Stimulated activated CD8-positive, alpha-beta memory T cell treated with anti-CD3 and anti-CD28 coated beads, Interleukin-12 subunit alpha, Interleukin-12 subunit beta, amount 100 ng/mL, for 24 hours (primary cell): ENCODE results near the gene NEO1.
"Not testable (repeated sequence)": the region's sequence is repeated elsewhere in the genome, so short reads cannot be mapped to it uniquely, and the experiment has no call there.

ENCODE experiments used
- DNase-seq: peaks from one replicate; pipeline ENCODE4 v3.0.0-alpha.2; 2020; ENCODE audit errors: extremely low read depth

The NEO1 gene

GRCh38 chr15:73212424-73212823 is 160.2 kb downstream of the NEO1 start:
- DNase-seq = no peak

- not testable (repeated sequence) for DNase-seq
Observed at GRCh38 chr15:73221450-73221849, 169.2 kb downstream of the NEO1 start.

DNA sequence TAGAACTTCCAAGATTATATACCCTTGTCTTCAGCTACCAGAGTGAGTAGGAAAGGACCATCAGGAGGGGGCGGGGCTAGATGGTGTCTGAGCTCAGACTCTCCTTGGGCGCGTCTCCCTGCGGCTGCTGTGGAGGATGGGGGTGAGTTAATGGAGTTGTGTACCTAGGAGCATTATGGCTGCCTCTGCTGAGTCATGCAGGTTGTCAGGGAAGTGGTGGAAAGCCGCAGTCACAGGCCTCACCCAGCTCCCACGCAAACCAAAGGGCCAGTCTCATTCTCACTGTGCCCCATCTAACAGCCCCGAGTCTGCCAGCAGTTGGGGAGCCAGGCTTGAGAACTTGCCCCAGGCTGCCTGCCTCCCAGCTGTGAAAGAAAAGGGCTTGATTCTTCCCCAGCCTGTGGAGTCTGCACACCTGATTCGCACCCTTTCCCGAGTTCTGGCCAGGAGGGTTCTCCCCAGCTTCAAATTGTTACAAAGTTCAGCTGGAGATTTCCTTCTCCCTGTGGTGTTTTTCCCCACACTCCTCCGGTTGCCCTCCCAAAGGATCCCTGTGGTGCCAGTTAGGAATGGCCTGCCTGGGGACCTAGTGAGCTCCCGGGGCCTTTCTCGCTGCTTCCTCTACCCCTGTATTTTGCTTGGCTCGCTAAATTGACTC is 173.2 kb downstream of the NEO1 start:
- DNase-seq = no peak

DNA sequence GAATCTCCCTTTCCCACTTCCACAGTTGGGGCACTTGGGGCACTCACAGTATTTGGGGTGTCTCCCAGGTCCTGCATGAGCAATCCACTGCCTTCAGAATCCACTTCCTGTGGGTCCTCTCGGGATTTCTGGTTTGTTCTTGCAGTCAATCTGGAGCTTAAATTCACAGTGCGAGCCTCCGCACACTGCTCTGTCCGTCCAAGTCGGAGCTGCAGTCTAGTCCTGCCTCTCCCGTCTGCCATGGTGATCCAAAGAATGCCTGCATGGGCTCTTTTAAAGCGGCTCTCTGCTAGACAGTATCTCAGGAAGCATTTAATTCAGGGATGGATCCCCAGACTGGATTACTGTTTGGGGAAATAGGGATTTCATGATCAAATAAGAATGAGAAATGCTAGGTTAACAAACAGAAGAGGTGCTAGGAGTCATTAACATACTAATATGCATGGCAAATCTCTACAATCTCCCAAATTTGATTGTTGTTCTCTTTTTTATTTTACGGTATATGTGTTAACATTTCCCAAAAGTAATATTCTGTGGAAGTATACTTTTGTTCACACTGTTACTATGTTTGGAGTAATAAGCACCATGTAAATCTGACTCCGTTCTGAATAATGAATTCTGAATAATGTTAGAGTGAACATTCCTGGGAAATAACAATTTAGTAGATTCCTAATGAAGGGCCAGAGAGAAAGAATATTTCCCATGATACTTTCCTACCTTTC is 174.0 kb downstream of the NEO1 start:
- DNase-seq = no peak

DNA sequence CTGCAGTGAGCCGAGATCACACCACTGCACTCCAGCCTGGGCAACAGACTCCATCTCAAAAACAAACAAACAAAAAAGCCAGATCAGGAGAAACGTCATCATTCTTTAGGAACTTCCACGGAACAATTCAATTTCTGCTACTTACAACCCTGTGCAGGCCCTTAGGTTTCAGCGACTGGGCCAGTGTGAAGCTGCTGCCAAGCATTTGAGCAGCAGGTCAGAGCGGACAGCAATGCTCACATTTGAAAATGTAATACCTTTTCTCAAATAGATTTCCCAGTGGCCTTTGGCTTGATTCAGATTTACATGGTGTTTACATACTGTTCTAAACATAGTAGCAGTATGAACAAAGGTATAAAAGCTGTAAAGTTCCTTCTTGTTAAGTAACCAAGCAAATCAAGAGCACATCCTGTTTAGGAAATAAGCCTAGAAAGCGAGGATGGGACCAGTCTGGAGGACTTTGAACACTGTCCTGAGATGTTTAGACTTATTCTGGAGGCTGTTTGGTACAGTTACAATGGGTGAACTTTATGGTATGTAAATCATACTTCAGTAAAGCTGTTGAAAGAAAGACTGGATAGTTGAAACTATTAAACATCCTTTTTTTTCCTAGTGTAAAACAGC is 175.3 kb downstream of the NEO1 start:
- DNase-seq = no peak

- no peak for DNase-seq
Observed at GRCh38 chr15:73228128-73228646, 175.9 kb downstream of the NEO1 start.

- no peak for DNase-seq
Observed at GRCh38 chr15:73231661-73232419, 179.6 kb downstream of the NEO1 start.

DNA sequence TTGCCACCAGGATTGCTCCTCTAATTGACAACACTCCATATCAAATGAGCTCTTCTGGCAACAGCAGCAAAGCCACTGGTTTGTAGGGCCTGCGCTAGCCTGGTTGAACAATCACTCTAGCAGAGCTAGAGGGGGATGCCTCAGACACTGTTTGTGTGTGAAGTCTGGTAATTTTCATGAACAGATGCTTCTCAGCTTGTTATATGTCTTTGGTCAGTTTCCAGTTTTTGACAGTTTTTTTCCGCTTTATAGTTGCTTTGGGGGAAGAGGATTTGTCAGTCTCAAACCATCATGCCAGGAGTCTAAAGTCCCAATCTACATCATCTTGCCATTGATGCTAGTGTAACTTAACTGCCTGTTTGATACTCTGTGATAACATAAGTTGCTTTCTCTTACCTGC is 180.5 kb downstream of the NEO1 start:
- no peak for DNase-seq

DNA sequence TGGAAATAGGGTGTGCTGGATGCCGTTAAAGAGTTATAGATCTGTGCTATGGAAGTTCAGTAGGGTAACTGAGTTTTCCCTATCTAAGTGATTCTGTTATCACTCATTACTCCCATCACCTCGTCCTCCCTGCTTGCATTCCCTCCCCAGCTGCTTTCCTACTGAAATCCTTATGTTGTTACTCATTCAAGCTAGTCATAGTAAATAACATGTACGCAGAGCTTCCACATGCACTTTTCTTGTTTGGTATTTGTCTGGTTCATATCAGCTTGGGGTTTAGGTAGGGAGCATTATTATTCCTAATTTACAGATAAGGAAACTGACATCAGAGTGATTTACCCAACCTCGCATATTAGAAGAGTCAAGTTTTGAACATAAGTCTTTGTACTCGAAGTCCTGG is 181.4 kb downstream of the NEO1 start:
- no peak for DNase-seq

DNA sequence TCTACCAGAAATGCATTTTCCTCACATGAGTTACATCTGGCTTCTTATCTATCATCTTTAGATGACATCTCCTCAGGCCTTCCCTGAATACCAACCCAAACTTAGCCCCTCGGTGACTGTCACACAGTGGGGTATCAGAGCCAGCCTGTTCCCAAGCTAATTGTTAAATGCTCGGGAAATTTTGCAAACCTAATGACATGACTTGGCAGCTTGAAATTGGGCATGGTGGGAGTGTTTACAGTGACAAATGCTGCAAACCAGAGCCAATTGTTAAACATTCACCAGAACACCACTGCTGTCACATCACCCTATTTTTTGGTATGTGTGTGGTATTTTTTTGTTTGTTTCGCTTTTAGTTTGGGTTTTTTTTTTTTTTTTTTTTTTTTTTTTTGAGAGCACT is 185.6 kb downstream of the NEO1 start:
- DNase-seq = no peak

GRCh38 chr15:73239564-73240215 is 187.4 kb downstream of the NEO1 start:
- no peak for DNase-seq

GRCh38 chr15:73240866-73241499 is 188.7 kb downstream of the NEO1 start:
- DNase-seq = no peak

GRCh38 chr15:73244333-73244732 is 192.1 kb downstream of the NEO1 start:
- DNase-seq = no peak

DNA sequence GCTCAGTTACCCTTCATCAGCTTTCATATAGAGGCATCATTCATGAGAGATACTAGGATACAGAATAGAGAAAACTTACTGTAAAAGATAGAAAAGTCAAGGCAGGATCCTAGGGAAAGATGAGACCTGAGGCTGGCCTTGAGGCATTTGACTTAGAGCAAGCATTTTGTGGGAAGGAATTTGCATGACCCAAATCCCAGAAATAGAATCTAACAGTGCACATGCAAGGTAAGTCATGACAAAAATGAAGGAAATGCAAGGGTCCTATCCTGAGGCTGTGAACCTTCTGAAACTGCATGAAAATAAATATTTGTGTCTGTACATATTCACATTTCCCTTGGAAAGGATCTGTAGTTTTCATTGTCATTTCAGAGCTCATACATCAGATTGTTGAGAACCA is 194.2 kb downstream of the NEO1 start:
- DNase-seq = no peak

- DNase-seq = no peak
Observed at GRCh38 chr15:73246898-73247297, 194.6 kb downstream of the NEO1 start.

- DNase-seq = no peak
Observed at GRCh38 chr15:73247331-73247730, 195.1 kb downstream of the NEO1 start.

DNA sequence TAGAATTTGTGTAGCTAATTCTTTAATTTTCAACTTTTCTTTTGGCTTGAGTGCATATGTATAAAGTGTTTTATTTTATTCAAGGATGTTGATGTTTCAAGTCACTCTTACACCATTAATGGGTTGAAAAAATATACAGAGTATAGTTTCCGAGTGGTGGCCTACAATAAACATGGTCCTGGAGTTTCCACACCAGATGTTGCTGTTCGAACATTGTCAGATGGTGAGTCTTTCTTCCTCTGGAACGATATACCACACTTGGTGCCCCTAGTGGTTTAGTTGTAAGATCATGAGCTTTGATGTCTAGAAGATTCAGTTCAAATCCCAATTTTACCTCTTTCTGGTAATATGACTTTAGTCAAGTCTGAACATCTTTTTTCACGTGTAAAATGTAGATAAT is 197.2 kb downstream of the NEO1 start:
- no peak for DNase-seq

- DNase-seq = no peak
Observed at GRCh38 chr15:73254598-73254997, 202.3 kb downstream of the NEO1 start.

DNA sequence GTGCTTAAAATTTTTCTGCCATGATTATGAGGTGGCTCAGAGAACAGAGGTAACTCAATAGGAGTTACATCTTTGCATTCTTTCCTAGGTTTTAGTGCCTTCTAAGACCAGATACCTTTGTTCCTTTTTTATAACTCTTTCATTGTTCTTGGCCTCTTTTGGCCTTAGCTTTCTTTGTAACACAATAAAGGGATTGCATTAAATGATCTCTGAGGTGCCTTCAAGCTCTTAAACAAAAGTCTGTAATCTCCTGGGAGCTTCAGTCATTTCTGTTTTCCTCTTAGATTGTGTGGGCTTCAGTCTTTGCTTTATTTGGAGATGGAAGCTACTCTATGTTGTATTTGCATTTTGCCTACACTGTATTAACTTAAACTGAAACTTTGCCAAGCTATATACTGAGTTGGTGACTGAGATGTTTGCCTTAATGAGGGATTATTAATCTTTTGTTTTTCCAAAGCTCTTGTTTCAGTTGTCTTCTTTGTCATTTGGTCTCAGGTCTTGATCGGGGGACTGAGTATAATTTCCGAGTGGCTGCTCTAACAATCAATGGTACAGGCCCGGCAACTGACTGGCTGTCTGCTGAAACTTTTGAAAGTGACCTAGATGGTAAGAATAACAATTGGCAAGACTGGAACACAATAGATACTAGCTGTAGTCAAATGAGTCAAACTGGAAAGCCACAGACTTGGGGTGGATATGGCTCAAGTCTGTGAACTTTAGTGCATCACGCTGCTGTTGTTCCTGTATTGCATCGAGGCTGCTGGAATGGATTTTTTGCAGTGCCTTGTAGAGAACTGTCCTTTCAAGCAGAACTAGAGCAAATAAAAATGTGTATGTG is 206.2 kb downstream of the NEO1 start:
- no peak for DNase-seq

GRCh38 chr15:73264881-73265280 is 212.6 kb downstream of the NEO1 start:
- DNase-seq = no peak
